Liver (tissue), 3 donors: ENCODE measurements around the gene NPPA.
A peak's percentile ranks its signal among the peaks of the same experiment; 100 is the strongest.

Experiments used
- HNF4G ChIP-seq: IDR thresholded peaks from 2 replicates; pipeline ENCODE4 v1.6.1; 2016; ENCODE audit warnings: antibody characterized with exemption
- JUND ChIP-seq, 2 donors: IDR thresholded peaks; 2 replicates each; pipeline ENCODE4 v1.6.1; 2016; ENCODE audit warnings: antibody characterized with exemption in 2 of 2
- NR2F2 ChIP-seq: IDR thresholded peaks from 2 replicates; pipeline ENCODE4 v1.6.1; 2016; ENCODE audit warnings: antibody characterized with exemption
- RAD21 ChIP-seq, 2 donors: IDR thresholded peaks; 2 replicates each; pipeline ENCODE4 v1.6.1; 2016; ENCODE audit warnings: antibody characterized with exemption in 2 of 2, mild to moderate bottlenecking in 2 of 2
- SP1 ChIP-seq: IDR thresholded peaks from 2 replicates; pipeline ENCODE4 v1.6.1; 2018; ENCODE audit warnings: antibody characterized with exemption, mild to moderate bottlenecking
- TAF1 ChIP-seq: conservative IDR thresholded peaks from 2 replicates; pipeline ENCODE4 v1.6.1; 2016; ENCODE audit warnings: antibody characterized with exemption, mild to moderate bottlenecking
- TF ChIP-seq, protein P1 (sequence below): fragments of 150-350 bp; IDR thresholded peaks from 2 replicates; pipeline ENCODE4 v1.5.1; 2017; ENCODE audit warnings: improper control_type of control experiment, low read depth, low read length; ENCODE audit not compliant: missing input control
- TF ChIP-seq, protein P2 (sequence below): IDR thresholded peaks from 2 replicates; pipeline ENCODE4 v1.6.1; 2016; ENCODE audit warnings: antibody characterized with exemption, mild to moderate bottlenecking
- TF ChIP-seq, protein P3 (sequence below): IDR thresholded peaks from 2 replicates; pipeline ENCODE4 v1.6.1; 2016; ENCODE audit warnings: antibody characterized with exemption
- TF ChIP-seq, protein P4 (sequence below): IDR thresholded peaks from 2 replicates; pipeline ENCODE4 v1.6.1; 2016; ENCODE audit warnings: antibody characterized with exemption
- TF ChIP-seq, protein P5 (sequence below): IDR thresholded peaks from 2 replicates; pipeline ENCODE4 v1.6.1; 2016; ENCODE audit warnings: antibody characterized with exemption
- donor health status: healthy.
- donor health status: healthy.

DNA sequence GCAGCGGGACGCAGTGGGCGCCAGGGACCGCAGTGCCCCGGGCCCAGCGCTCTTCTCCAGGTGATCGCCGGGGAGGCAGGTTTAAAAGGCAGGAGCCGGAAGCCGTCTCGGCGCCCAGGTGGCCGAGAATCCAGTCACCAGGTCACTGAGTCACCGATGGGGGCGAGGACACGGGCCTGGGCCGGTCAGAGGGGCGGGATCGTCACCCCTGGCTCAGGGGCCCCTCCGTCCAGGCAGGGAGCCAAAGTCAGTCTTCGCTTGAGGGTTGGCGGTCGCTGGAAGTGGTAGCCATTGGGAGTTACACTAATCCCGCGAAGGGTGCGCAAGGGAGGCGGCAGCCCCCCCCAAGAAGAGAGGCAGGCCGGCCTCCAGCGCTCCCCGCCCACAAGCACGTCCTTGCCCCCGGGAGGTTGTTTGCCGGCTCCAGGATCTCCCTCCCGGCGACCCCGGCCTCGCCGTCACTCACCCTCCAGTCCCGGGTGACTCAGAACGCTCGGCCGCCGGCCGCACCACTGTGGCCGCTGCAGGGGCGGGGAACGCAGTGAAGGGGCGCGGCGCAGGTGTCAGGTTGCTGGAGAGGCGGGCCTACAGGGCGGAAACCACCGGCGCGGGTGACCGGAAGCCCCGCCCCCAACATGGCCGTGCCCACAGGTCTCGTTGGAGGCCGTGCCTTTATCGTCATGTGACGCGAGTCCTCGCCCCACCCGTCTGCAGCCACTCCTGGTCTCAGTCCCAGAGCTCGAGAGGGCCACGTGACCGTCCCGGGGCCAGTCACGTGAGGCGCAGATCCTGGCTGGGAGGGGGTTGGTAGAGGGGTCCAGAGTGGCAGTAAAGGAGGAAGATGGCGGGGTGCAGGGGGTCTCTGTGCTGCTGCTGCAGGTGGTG, 41.9 kb downstream of the NPPA start, which contains the start of the genes CLCN6 and MTHFR:
- TF ChIP-seq, protein P1, sequence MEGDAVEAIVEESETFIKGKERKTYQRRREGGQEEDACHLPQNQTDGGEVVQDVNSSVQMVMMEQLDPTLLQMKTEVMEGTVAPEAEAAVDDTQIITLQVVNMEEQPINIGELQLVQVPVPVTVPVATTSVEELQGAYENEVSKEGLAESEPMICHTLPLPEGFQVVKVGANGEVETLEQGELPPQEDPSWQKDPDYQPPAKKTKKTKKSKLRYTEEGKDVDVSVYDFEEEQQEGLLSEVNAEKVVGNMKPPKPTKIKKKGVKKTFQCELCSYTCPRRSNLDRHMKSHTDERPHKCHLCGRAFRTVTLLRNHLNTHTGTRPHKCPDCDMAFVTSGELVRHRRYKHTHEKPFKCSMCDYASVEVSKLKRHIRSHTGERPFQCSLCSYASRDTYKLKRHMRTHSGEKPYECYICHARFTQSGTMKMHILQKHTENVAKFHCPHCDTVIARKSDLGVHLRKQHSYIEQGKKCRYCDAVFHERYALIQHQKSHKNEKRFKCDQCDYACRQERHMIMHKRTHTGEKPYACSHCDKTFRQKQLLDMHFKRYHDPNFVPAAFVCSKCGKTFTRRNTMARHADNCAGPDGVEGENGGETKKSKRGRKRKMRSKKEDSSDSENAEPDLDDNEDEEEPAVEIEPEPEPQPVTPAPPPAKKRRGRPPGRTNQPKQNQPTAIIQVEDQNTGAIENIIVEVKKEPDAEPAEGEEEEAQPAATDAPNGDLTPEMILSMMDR, result no peak
- TF ChIP-seq JUND (IDR thresholded peaks at IDR 0.05), result peak; percentile 79 to 90
- peak in 1 of 2 donors; percentile 29 for TF ChIP-seq RAD21 (IDR thresholded peaks at IDR 0.05)
- TF ChIP-seq, protein P2, sequence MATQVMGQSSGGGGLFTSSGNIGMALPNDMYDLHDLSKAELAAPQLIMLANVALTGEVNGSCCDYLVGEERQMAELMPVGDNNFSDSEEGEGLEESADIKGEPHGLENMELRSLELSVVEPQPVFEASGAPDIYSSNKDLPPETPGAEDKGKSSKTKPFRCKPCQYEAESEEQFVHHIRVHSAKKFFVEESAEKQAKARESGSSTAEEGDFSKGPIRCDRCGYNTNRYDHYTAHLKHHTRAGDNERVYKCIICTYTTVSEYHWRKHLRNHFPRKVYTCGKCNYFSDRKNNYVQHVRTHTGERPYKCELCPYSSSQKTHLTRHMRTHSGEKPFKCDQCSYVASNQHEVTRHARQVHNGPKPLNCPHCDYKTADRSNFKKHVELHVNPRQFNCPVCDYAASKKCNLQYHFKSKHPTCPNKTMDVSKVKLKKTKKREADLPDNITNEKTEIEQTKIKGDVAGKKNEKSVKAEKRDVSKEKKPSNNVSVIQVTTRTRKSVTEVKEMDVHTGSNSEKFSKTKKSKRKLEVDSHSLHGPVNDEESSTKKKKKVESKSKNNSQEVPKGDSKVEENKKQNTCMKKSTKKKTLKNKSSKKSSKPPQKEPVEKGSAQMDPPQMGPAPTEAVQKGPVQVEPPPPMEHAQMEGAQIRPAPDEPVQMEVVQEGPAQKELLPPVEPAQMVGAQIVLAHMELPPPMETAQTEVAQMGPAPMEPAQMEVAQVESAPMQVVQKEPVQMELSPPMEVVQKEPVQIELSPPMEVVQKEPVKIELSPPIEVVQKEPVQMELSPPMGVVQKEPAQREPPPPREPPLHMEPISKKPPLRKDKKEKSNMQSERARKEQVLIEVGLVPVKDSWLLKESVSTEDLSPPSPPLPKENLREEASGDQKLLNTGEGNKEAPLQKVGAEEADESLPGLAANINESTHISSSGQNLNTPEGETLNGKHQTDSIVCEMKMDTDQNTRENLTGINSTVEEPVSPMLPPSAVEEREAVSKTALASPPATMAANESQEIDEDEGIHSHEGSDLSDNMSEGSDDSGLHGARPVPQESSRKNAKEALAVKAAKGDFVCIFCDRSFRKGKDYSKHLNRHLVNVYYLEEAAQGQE, result peak; percentile 95
- TF ChIP-seq, protein P3, sequence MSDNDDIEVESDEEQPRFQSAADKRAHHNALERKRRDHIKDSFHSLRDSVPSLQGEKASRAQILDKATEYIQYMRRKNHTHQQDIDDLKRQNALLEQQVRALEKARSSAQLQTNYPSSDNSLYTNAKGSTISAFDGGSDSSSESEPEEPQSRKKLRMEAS, result no peak
- TF ChIP-seq HNF4G, result no peak
- TF ChIP-seq, protein P4, sequence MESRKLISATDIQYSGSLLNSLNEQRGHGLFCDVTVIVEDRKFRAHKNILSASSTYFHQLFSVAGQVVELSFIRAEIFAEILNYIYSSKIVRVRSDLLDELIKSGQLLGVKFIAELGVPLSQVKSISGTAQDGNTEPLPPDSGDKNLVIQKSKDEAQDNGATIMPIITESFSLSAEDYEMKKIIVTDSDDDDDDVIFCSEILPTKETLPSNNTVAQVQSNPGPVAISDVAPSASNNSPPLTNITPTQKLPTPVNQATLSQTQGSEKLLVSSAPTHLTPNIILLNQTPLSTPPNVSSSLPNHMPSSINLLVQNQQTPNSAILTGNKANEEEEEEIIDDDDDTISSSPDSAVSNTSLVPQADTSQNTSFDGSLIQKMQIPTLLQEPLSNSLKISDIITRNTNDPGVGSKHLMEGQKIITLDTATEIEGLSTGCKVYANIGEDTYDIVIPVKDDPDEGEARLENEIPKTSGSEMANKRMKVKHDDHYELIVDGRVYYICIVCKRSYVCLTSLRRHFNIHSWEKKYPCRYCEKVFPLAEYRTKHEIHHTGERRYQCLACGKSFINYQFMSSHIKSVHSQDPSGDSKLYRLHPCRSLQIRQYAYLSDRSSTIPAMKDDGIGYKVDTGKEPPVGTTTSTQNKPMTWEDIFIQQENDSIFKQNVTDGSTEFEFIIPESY, result peak; percentile 37
- TF ChIP-seq, protein P5, sequence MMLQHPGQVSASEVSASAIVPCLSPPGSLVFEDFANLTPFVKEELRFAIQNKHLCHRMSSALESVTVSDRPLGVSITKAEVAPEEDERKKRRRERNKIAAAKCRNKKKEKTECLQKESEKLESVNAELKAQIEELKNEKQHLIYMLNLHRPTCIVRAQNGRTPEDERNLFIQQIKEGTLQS, result no peak
- peak; percentile 81 for TF ChIP-seq TAF1
- peak; percentile 87 for TF ChIP-seq SP1
- no peak for TF ChIP-seq NR2F2
